ENCODE results near the gene BCR.
"Not testable (repeated sequence)": the region's sequence is repeated elsewhere in the genome, so short reads cannot be mapped to it uniquely, and the experiment has no call there.

Gene BCR

DNA sequence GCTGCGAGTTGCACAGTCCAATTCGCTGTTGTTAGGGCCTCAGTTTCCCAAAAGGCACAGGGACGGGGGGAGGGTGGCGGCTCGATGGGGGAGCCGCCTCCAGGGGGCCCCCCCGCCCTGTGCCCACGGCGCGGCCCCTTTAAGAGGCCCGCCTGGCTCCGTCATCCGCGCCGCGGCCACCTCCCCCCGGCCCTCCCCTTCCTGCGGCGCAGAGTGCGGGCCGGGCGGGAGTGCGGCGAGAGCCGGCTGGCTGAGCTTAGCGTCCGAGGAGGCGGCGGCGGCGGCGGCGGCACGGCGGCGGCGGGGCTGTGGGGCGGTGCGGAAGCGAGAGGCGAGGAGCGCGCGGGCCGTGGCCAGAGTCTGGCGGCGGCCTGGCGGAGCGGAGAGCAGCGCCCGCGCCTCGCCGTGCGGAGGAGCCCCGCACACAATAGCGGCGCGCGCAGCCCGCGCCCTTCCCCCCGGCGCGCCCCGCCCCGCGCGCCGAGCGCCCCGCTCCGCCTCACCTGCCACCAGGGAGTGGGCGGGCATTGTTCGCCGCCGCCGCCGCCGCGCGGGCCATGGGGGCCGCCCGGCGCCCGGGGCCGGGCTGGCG lies at the start of gene BCR:
BCR (plus strand) TSS at position 209 of the 592 bp plus-strand sequence. CDS start 452 bp downstream, outside the sequence.
- peak; percentile 61 for DNase-seq

DNA sequence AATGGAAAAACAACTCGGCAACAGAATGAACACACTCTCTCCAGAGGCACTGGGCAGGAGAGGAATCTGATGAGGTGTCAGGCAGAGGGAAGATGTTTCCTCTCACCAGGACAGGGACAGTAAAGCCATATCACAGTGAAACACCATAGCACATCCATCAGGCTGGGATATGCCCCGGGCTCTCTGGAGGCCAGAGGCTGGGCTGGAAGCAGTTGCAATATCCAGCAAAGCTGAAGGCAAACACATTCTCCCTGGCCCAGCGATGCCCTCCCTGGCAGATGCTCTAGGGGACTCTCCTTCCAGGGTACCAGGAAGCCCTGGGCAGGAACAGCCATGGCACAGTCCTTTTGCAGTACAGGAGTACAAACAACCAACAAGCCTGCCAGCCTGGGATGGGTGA lies 49.6 kb upstream of the BCR start:
- no peak for DNase-seq

DNA sequence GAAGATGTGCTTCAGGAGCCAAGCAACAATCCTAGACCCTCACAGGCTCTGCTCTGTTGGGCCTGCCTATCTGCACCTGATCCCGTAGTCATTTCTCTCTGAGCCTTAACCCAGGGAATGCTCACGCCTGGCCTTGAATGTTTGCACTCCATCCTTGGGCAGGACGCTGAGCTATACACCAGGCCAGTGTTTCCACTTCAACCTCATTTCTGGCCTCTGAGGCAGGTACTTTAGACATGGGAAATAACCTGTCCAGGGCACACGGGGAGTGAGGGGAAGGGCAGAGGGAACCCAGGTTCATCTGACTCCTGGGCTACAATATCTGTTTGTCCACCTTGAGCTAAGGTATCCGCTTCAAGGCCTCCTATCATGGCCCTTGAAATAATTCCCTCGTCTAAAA lies 48.4 kb upstream of the BCR start:
- no peak for DNase-seq

GRCh38 chr22:23132376-23133091 lies 47.8 kb upstream of the BCR start:
- DNase-seq, result no peak

GRCh38 chr22:23133922-23134321 lies 46.4 kb upstream of the BCR start:
- no peak for DNase-seq

GRCh38 chr22:23136991-23137390 lies 43.3 kb upstream of the BCR start:
- DNase-seq, result not testable (repeated sequence)

- no peak for DNase-seq
These were observed 42.8 kb upstream of the BCR start for GRCh38 chr22:23137468-23137867.

DNA sequence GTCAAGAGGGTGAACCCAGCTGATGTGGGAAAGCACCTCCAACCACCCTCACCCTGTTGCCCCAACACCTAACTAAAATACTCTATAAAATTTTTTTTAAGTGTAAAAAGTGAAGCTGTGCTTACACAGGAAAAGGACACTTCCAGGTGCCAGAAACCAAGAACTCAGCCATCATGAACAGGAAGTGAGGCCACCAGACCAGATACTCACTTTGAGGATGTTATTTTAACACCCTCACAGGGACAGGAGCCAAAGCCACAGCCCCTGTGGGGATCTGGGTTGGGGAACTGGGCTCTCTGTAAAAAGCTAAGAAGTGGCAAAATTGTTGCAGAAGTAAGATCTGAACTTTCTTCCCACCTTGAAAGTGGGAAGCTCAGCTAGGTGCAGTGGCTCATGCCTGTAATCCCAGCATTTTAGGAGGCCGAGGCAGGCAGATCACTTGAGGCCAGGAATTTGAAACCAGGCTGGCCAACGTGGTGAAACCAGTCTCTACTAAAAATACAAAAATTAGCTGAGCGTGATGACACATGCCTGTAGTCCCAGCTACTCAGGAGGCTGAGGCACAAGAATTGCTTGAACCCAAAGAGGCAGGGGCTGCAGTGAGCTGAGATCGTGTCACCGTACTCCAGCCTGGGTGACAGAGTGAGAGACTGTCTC lies 42.3 kb upstream of the BCR start:
- peak; percentile 31 for DNase-seq

GRCh38 chr22:23138584-23139435 lies 41.5 kb upstream of the BCR start:
- DNase-seq, result no peak

GRCh38 chr22:23140385-23140784 lies 39.9 kb upstream of the BCR start:
- DNase-seq, result no peak

DNA sequence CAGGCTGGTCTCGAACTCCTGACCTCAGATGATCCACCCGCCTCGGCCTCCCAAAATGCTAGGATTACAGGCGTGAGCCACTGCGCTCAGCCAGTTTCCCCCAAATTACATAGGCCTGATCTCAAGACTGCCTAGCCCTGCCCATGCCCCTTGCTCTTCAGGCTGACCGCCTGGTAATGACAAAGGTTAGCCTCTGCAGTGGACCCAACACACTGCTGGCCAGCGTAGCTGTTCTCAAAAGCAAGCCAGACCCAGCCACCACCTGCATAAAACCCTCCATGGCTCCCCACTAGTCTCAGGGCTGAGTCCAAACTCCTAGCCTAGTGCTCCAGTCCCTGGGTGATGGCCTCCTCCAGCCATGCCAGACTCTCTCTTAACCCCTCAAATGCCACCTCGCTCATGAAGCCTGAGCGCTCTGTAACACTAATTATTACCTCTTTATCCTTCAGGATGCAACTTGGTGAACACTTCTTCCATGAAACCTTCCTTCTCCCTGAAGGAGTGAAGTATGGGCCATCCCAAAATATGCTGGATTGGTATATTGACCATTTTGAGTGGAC lies 37.7 kb upstream of the BCR start:
- no peak for DNase-seq

DNA sequence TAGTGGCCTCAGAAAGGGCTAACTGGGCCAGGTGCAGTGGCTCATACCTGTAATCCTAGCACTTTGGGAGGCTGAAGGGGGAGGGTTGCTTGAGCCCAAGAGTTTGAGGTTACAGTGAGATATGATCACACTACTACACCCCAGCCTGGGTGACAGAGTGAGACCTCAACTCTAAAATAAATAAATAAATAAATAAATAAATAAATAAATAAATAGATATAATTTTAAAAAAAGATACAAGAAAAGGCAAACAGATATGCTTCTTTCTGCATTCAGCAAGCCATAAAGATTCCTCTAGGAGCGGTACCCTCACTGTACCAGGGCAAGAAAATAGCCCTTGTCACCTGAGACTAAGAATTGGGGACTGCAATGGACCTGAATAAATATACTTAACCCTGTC lies 37.2 kb upstream of the BCR start:
- no peak for DNase-seq

DNA sequence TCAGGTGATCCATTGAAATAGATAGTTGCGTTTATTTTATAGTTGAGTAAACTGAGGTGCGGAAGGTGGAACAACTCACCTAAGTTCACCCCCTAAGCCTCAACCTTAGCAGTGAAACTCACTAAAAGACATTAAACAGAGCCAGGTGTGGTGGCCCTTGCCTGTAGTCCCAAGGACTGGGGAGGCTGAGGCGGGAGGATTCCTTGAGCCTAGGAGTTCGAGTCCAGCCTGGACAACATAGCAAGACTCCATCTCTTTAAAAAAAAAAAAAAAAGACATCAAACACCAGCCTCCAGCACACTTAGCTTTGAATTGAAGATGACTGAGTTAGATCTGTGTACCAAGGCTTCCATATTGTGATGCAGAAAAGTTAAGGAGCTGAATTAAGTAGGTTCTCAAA lies 35.9 kb upstream of the BCR start:
- DNase-seq, result no peak

DNA sequence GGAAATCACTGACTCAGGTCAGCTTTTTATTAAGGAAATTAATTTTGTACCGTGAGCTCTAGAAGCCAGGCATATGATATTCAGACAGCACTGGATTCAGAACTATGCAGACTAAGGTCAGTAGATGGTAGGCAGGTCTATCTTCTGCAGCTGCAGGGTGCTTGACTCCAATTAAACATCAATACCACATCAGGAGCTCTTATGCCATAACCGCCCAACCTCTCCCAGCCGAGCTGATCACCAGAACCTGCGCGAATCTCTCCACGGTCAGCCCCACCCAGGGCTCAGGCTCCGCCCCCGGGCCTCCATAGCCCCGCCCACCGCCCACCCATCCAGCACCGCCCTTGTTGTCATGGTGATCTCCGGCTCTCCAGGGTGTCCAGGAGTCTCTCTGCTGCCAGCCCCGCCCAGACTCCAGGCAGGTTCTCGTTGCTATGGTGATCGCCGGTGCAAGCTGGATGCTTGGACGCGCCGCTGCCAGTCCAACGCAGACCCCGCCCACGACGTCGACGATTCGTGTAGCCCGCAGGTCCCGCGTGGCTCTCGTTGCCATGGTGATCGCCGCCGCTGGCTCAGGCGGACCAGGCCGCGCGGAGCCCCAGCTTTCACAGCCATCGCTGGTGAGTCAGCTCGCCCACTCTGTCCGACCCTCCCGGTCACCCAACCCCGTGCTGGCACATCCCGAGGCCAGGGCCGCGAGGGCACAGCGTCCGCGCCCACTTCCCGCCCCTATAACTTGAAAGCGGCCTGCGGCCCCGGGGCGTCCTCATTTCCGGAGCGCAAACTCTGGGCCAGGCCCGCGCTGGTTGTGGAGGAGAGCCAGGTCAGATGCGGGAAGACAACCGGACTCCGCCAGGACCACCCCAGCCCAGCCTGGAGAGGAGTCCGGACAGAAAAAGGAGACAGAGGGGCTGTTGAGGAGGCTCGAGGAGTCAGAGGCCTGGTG lies 35.1 kb upstream of the BCR start, which contains the start of gene RAB36:
RAB36 (plus strand) TSS at position 546 of the 946 bp plus-strand sequence. CDS start 1,140 bp downstream, outside the sequence.
- peak; percentile 86 for DNase-seq

- no peak for DNase-seq
These were observed 34.3 kb upstream of the BCR start for GRCh38 chr22:23145878-23146470.

- DNase-seq, result no peak
These were observed 33.7 kb upstream of the BCR start for GRCh38 chr22:23146478-23147205.

DNA sequence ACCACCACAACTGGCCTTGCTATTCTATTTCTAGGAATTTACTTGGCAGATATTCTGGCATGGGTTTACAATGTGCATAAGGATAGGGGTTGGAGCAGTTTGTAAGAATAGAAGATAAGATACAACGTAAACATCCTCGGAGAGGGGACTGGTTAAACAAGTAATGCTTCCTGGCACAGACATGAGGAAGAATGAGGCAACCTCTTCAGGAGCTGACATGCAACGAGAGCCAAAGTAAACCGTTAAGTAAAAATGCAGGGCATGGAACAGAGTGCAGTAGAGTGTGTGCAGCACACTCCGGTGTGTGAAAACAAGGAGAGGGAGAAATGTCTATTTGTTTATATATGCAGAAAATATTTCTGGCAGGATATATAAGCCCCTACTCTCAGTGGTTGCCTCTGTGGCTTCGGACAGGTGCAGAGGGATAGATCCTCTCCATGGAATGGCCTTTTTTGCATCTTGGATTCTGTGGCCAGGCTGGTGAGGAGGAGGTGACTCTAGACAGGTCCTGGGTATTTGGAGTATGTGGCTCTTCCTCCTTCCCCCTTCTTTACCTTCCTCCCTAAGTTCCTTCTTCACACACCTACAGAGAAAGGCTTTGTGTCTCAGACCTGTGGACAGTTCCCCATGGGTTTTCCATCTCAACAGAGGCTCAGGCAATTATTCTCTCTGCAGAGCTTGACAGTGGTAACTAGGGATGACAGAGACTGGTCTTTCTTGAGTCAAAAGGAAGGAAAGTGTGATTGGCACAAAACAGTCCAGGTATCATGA lies 32.5 kb upstream of the BCR start:
- DNase-seq, result no peak

- DNase-seq, result no peak
These were observed 30.5 kb upstream of the BCR start for GRCh38 chr22:23149743-23150238.

- DNase-seq, result no peak
These were observed 29.5 kb upstream of the BCR start for GRCh38 chr22:23150762-23151161.
